Uterus (tissue), 2 donors: Measurements from ENCODE around the gene NCAM2.

ENCODE experiments used
- POLR2A ChIP-seq, 2 donors: fragments of 450-650 bp; IDR thresholded peaks; one replicate each; pipeline ENCODE4 v1.6.1; 2016; ENCODE audit warnings: antibody characterized with exemption in 2 of 2, mild to moderate bottlenecking in 1 of 2, moderate library complexity in 1 of 2
- TF ChIP-seq, protein P1 (sequence below), 4 experiments: fragments of 200-600 bp in 2 of 4; fragments of 450-650 bp in 2 of 4; sonication (generic) in 2 of 4; IDR thresholded peaks; one replicate each; pipeline ENCODE4 v1.5.1; 2016 to 2019; ENCODE audit warnings: antibody characterized with exemption in 4 of 4, mild to moderate bottlenecking in 2 of 4, moderate library complexity in 1 of 4

GRCh38 chr21:21159253-21159899, 161.2 kb downstream of the NCAM2 start:
- TF ChIP-seq, protein P1, sequence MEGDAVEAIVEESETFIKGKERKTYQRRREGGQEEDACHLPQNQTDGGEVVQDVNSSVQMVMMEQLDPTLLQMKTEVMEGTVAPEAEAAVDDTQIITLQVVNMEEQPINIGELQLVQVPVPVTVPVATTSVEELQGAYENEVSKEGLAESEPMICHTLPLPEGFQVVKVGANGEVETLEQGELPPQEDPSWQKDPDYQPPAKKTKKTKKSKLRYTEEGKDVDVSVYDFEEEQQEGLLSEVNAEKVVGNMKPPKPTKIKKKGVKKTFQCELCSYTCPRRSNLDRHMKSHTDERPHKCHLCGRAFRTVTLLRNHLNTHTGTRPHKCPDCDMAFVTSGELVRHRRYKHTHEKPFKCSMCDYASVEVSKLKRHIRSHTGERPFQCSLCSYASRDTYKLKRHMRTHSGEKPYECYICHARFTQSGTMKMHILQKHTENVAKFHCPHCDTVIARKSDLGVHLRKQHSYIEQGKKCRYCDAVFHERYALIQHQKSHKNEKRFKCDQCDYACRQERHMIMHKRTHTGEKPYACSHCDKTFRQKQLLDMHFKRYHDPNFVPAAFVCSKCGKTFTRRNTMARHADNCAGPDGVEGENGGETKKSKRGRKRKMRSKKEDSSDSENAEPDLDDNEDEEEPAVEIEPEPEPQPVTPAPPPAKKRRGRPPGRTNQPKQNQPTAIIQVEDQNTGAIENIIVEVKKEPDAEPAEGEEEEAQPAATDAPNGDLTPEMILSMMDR (IDR thresholded peaks at IDR 0.05) = no peak
- no peak for TF ChIP-seq POLR2A (IDR thresholded peaks at IDR 0.05)
